GM23248 (cell line): ENCODE results near the gene MYO1E. TPM values are rescaled to one million over a fixed set of nuclear protein-coding genes. Genes with fewer than 3 reads are reported as not detected.

Experiments
- DNase-seq: peaks from one replicate; pipeline ENCODE4 v3.0.0-alpha.2; 2015
- H2AFZ ChIP-seq: fragments of 200-600 bp; sonication (generic); 2 replicates; pipeline ENCODE4 v1.6.1; 2016; ENCODE audit warnings: antibody characterized with exemption
- H3F3A ChIP-seq: fragments of 200-600 bp; sonication (generic); 2 replicates; pipeline ENCODE4 v1.6.1; 2016; ENCODE audit warnings: mild to moderate bottlenecking, antibody characterized with exemption, mixed run types; ENCODE audit not compliant: insufficient read depth
- H3K27ac ChIP-seq: fragments of 200-600 bp; sonication (generic); 2 replicates; pipeline ENCODE4 v1.5.1; 2016; ENCODE audit warnings: mild to moderate bottlenecking
- H3K27me3 ChIP-seq: fragments of 200-600 bp; sonication (generic); replicated peaks from 2 replicates; pipeline ENCODE4 v1.6.1; 2016; ENCODE audit warnings: mild to moderate bottlenecking; ENCODE audit not compliant: insufficient read depth
- H3K36me3 ChIP-seq: fragments of 200-600 bp; sonication (generic); 2 replicates; pipeline ENCODE4 v1.6.1; 2016; ENCODE audit warnings: low read depth, mild to moderate bottlenecking
- H3K4me1 ChIP-seq: fragments of 200-600 bp; sonication (generic); 2 replicates; pipeline ENCODE4 v1.6.1; 2016; ENCODE audit warnings: mild to moderate bottlenecking; ENCODE audit not compliant: insufficient read depth
- H3K4me2 ChIP-seq: fragments of 200-600 bp; sonication (generic); one replicate; pipeline ENCODE4 v1.6.1; 2016; ENCODE audit warnings: mild to moderate bottlenecking; ENCODE audit not compliant: unreplicated experiment
- H3K4me3 ChIP-seq: fragments of 200-600 bp; sonication (generic); 2 replicates; pipeline ENCODE4 v1.5.1; 2016; ENCODE audit warnings: mild to moderate bottlenecking
- H3K79me2 ChIP-seq: fragments of 200-600 bp; sonication (generic); 2 replicates; pipeline ENCODE4 v1.6.1; 2016; ENCODE audit warnings: mild to moderate bottlenecking; ENCODE audit not compliant: insufficient read depth
- H3K9ac ChIP-seq: fragments of 200-600 bp; sonication (generic); 2 replicates; pipeline ENCODE4 v1.6.1; 2016; ENCODE audit warnings: mild to moderate bottlenecking
- H3K9me2 ChIP-seq: fragments of 200-600 bp; sonication (generic); 2 replicates; pipeline ENCODE4 v1.6.1; 2016; ENCODE audit warnings: mixed run types, mild to moderate bottlenecking, moderate library complexity; ENCODE audit not compliant: insufficient read depth
- H3K9me3 ChIP-seq: fragments of 200-600 bp; sonication (generic); one replicate; pipeline ENCODE4 v1.6.1; 2017; ENCODE audit warnings: low read depth
- H4K20me1 ChIP-seq: fragments of 200-600 bp; sonication (generic); 2 replicates; pipeline ENCODE4 v1.6.0; 2016; ENCODE audit not compliant: insufficient read depth
- EZH2 ChIP-seq: fragments of 200-600 bp; sonication (generic); IDR thresholded peaks from 2 replicates; pipeline ENCODE4 v1.6.1; 2018; ENCODE audit warnings: antibody characterized with exemption, mild to moderate bottlenecking; ENCODE audit not compliant: insufficient read depth, poor library complexity, severe bottlenecking
- EZH2phosphoT487 ChIP-seq: fragments of 200-600 bp; sonication (generic); IDR thresholded peaks from 2 replicates; pipeline ENCODE4 v1.6.1; 2018; ENCODE audit warnings: antibody characterized with exemption, moderate library complexity, mild to moderate bottlenecking, low read depth; ENCODE audit not compliant: insufficient read depth
- WGBS, 2 experiments: methylation state at CpG; one replicate each; pipeline ENCODE4 v1.1.6; 2015 to 2017; ENCODE audit warnings: low lambda C conversion rate in 2 of 2, low coverage in 1 of 2; ENCODE audit errors: missing lambda C conversion rate in 2 of 2; 5-methylcytosine and 5-hydroxymethylcytosine counted together
- in situ Hi-C: fragments of 300-500 bp; cut with MboI; formaldehyde crosslinking; loops from 2 replicates; pipeline ENCODE4 v1.15.0; 2020
- polyA plus RNA-seq: library from polyadenylated mRNA; unstranded; fragments of >200 nt; fragmentation: Nextera tagmentation; extraction: Ambion mirVana; gene quantifications from 2 replicates; pipeline ENCODE4 v1.2.1, GENCODE V29; 2016
- total RNA-seq: library from RNA; depleted of rRNA; stranded (reverse); fragments of >200 nt; shearing (Covaris generic); gene quantifications from 2 replicates; pipeline ENCODE4 v1.2.3, GENCODE V29; 2014

The MYO1E gene
- total and polyA plus RNA-seq, 2 experiments from 2014 or later: 155 to 190 TPM

DNA sequence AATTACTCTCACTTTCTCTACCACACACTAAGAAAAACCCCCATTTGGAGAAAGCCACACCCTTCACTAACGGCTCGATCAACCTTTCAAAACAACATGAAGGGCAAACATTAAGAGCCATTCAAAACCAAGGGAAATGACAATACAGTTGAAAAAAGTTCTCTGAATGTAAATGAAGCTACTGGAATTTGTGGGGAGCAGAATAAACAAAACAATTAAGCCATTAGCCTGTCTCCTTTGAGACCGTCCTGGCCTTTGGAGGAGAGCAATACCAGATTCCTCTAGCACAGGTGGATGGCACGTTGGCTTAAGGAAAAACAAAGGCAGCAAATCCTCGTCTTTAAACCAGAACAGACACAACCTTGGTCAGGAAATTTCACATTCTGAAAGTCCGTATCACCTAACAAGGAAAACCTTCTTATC, 18.7 kb downstream of the MYO1E start:
- Histone ChIP-seq H2AFZ (no peak overlapping the region), H3F3A (peaks cover 21% of the 10 kb centered on the region), H3K27ac (no peak overlapping the region), H3K9me3 (no peaks in the 10 kb centered on the region), H3K4me1 (peaks cover 22% of the 10 kb centered on the region), H3K9me2 (no peaks in the 10 kb centered on the region), H3K36me3 (peaks cover 2% of the 10 kb centered on the region; the same call in 1 of the 2 replicates), H4K20me1 (0 out of 2 replicates have a peak, but pooled peaks cover 5% of the 10 kb centered on the region), H3K79me2 (peaks cover 96% of the 10 kb centered on the region), H3K27me3 (no peaks in the 10 kb centered on the region), H3K4me3 (no peak overlapping the region), H3K4me2 (no peak overlapping the region), H3K9ac (no peak overlapping the region)
- 89 to 95% methylated on average over 6 of the region's 6 CpGs for whole genome bisulfite sequencing, 2 experiments
- in situ Hi-C loops: no loop called here
- no peak for TF ChIP-seq EZH2
- no peak for TF ChIP-seq EZH2phosphoT487
- no peak for DNase-seq

- H4K20me1 ChIP-seq: 0 out of 2 replicates have a peak, but pooled peaks cover 5% of the 10 kb centered on the region
- no peaks in the 10 kb centered on the region for H3K9me2 ChIP-seq
- no peak overlapping the region for H3K4me2 ChIP-seq
- H3K27me3 ChIP-seq: no peaks in the 10 kb centered on the region
- DNase-seq: no peak
- WGBS, 2 experiments: 53 to 56% methylated on average over 7 of the region's 7 CpGs
- H3K4me1 ChIP-seq: peaks cover 30% of the 10 kb centered on the region
- in situ Hi-C loops: no loop called here
- 0 out of 2 replicates have a peak, but pooled peaks cover 2% of the 10 kb centered on the region for H3K36me3 ChIP-seq
- H3K27ac ChIP-seq: no peak overlapping the region
- no peaks in the 10 kb centered on the region for H3K9me3 ChIP-seq
- TF ChIP-seq EZH2phosphoT487 (no peak), EZH2 (no peak)
- H3K4me3 ChIP-seq: no peak overlapping the region
- no peak overlapping the region for H2AFZ ChIP-seq
- H3F3A ChIP-seq: peaks cover 33% of the 10 kb centered on the region
- peaks cover 96% of the 10 kb centered on the region for H3K79me2 ChIP-seq
- H3K9ac ChIP-seq: no peak overlapping the region
Measured at GRCh38 chr15:59352683-59353082, 20.0 kb downstream of the MYO1E start.

GRCh38 chr15:59352189-59352588, 20.5 kb downstream of the MYO1E start:
- no peak overlapping the region for H3K9ac ChIP-seq
- H3K27me3 ChIP-seq: no peaks in the 10 kb centered on the region
- peaks cover 96% of the 10 kb centered on the region for H3K79me2 ChIP-seq
- peaks cover 37% of the 10 kb centered on the region for H3F3A ChIP-seq
- H3K27ac ChIP-seq: no peak overlapping the region
- no peak for DNase-seq
- H2AFZ ChIP-seq: no peak overlapping the region
- H3K4me2 ChIP-seq: no peak overlapping the region
- no peaks in the 10 kb centered on the region for H3K9me2 ChIP-seq
- in situ Hi-C loops: no loop called here
- 0 out of 2 replicates have a peak, but pooled peaks cover 5% of the 10 kb centered on the region for H4K20me1 ChIP-seq
- peaks cover 30% of the 10 kb centered on the region for H3K4me1 ChIP-seq
- TF ChIP-seq EZH2phosphoT487 (no peak), EZH2 (no peak)
- H3K4me3 ChIP-seq: no peak overlapping the region
- no peaks in the 10 kb centered on the region for H3K9me3 ChIP-seq
- 93 to 95% methylated on average over 9 of the region's 9 CpGs for WGBS, 2 experiments
- 0 out of 2 replicates have a peak, but pooled peaks cover 2% of the 10 kb centered on the region for H3K36me3 ChIP-seq

- peak overlapping the region; percentile 89 for H3K27ac ChIP-seq
- WGBS, 2 experiments: 87 to 89% methylated on average over 1 of the region's 1 CpG
- no peaks in the 10 kb centered on the region for H3K27me3 ChIP-seq
- DNase-seq: no peak
- no peaks in the 10 kb centered on the region for H3K9me2 ChIP-seq
- TF ChIP-seq EZH2 (no peak), EZH2phosphoT487 (no peak)
- in situ Hi-C loops: no loop called here
- 0 out of 2 replicates have a peak, but pooled peaks cover 5% of the 10 kb centered on the region for H4K20me1 ChIP-seq
- no peak overlapping the region for H2AFZ ChIP-seq
- H3K4me2 ChIP-seq: peak overlapping the region; percentile 80
- no peaks in the 10 kb centered on the region for H3K36me3 ChIP-seq
- no peaks in the 10 kb centered on the region for H3K9me3 ChIP-seq
- peak overlapping the region; percentile 46; the same call in 1 of the 2 replicates for H3K9ac ChIP-seq
- H3K79me2 ChIP-seq: peaks cover 96% of the 10 kb centered on the region
- H3K4me1 ChIP-seq: peaks cover 30% of the 10 kb centered on the region
- peak overlapping the region; percentile 44 for H3K4me3 ChIP-seq
- H3F3A ChIP-seq: peaks cover 37% of the 10 kb centered on the region
Measured at GRCh38 chr15:59350421-59350732, 22.3 kb downstream of the MYO1E start.
